Inflammatory macrophage treated with lipopolysaccharide for 1 hour (primary cell): ENCODE data around the gene RUNX2.
A peak's percentile ranks its signal among the peaks of the same experiment; 100 is the strongest.

ENCODE experiments used
- DNase-seq, 2 donors: peaks; one replicate each; pipeline ENCODE4 v3.0.0-alpha.2; 2020 to 2022

The RUNX2 gene

DNA sequence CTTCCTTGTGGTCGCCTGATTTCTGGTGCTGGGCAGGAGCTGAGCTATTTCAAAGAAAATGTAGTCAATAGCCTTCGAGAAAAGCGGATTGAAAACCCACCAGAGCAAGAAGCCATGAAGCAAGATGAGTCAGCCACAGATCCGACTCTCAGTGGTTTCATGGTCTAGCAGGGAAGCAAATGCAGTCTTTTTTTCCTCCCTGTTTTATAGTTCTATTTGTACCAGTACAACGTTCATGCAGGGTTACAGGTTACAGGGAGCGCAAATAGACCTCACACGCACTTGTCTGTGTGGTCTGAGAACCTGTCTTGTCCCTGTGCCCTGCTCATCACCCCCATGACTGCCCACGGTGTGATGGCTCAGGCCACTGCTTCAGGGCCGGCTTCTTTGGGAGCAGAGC is 359.4 kb downstream of the RUNX2 start:
- no peak for DNase-seq

DNA sequence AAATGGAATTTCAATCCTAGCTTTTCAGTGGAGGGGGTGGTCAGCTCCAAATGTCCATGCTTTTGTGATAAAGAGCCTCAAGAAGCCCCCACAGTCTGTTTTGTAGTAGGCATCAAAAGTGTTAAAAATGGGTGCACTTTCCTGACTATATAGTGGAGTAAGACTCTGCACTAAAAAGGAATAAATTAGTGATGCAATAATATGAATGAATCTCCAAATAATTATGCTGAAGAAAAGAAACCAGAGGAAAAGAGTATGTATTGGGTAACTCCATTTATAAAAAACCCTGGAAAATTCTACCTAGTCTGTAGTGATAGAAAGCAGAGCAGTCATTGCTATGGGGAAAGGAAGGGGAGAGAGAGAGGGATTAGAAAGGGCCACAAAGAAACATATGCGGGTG is 360.1 kb downstream of the RUNX2 start:
- DNase-seq, result no peak

DNA sequence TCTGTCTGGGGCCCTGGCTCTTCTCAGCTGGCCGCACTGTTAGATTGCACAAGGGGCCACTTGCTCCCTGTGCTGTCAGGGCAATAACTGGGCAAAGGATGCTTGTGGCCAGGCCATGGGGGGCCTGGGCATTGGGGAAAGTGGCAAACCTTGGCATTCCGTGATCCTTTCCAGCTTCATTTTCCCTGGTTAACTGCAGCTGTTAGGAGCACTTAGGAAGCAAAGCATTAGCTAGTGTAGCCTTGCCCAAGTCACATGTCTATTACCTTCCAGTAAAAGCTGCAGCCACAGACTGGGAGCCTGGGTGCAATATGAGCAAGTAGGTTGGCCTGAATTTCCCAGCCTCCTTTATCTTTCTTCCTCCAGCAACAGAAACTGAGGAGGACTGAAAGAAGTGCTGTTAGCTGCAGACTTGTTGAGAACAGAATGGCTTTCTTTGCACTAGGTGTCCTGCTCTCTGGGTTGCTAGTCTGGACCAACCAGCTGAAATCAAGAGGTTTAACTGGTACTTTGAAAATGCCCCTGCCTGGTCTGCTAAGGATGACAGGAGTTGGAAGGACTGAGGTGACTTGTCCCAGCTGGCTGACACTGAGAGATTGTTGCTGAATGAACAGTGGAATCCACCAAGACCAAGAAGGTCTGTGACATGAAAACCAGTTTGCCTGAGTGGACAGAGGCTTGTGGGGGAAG is 361.9 kb downstream of the RUNX2 start:
- no peak for DNase-seq

DNA sequence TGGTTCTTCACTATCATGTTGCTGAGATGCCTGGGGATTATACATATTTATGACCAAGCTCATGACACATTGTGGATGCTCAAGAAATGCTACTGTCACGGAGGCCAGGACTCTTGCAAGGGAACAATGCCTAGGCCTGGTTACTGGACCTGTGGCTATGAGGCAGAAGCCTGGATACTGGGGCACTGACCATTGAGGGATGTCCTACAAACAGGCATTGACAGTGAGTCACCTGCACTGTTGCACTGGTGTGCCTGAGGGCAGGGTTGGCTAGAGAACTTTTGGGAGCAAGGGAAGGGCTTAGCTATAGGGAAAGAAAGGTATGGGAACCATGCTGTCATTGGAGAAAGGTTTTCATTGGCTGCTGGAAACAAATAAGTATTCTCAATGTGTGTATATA is 362.7 kb downstream of the RUNX2 start:
- DNase-seq, result no peak

DNA sequence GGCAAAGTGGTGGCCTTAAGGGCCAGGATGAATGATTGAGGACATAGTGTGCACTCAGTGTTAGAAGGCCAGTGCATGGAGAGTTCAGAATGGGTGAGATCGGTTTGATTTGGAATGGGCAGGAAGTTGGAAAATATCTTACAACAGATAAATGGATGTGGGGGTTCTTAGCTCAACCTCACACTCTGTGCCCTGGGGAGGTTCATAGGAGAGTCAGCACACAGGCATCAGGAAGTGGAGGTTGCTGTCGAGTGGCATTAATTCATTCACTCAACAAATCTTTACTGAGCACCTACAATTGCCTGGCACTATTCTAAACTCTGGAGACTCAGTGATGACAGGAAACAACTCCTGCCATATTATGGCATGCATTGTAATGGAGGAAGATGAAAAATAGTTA is 363.3 kb downstream of the RUNX2 start:
- no peak for DNase-seq

DNA sequence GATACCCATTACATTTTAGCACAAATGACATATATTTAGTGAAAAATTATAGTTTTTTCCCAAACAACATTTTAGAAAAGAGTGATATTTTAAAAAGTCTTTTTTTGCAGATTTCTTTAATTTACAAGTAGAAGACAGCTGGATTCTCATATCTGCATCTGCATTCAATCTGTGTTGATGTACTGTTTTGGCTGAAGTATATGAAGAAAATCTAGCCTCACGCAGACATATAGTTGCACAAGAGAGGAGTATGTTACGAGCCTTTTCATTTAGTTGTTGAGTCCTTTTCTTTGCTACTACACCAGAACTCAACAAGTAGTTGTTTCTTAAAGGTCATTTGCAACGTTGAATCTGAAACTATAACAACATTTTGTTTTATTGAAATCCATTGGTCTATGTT is 363.9 kb downstream of the RUNX2 start:
- DNase-seq, result no peak

DNA sequence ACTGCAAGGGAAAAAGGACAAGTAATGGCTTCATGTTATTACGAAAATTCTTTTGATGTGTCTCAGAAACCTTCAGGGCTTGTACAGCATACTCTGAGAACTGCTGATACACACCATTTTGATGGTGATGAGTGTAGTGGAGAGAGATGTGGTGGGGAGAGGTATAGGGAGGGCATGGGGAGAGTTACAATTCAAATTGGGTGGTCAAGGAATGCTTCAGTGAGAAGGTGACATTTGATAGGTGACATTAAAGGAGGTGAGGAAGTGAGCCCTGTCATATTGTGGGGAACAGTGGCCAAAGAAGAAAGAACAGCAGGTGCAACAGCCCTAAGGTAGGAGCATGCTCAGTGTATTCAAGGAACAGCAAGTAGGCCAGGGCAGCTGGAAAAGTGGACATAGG is 368.6 kb downstream of the RUNX2 start:
- DNase-seq, result no peak

DNA sequence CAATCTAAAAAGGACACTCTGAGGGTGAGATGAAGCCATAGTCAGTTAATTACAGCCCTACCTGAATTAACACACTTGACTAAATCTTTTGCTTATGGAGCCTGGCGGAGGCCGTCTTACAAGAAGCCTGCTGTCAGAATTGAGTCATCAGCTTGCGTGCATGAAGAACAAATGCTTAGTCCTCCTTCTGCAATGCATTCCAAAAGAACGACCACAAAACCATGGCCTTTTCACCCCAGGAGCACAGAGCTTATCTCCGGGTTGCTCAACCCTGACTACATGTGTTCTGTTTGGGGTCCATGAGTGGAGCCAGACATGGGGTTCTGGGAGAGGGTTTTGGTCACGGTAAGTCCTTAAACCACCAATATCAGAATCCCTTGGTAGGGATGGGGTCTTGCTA is 369.5 kb downstream of the RUNX2 start:
- DNase-seq, result no peak

DNA sequence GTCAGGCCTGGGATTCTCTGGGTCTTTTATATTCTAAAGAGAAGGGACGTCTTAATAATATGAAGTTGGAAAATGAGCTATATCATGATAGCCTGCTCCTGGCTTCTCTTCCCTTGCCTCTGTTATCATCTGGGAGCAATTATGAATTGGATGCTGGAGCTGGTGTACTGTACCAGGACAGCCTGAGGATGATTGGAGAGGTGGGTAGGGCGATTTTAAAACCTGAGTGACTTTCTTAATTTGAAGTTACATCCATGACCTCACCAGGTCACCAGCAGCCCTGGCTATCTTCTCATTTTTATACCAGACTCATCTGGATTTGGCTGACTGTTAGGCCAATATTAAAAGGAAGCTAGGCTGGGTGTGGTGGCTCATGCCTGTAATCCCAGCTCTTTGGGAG is 369.9 kb downstream of the RUNX2 start:
- no peak for DNase-seq

DNA sequence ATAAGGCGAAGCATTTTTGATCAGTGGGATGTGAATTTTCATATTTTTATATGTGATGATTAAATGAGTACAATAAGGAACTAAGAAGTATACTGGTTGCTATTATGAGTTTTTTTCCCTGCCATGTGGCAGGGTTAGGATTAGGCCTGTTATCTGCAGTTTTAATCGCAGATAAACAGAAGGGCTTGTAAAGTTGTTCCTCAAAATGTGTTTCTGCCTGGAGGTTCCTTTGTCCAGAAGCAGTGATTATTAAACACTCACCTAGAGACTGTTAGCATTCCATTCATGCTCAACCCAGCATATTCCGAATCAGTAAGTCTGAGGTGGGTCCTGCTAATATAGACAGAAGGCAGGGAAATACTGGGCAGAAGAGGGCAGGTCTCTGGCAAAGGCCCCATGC is 371.5 kb downstream of the RUNX2 start:
- no peak for DNase-seq

DNA sequence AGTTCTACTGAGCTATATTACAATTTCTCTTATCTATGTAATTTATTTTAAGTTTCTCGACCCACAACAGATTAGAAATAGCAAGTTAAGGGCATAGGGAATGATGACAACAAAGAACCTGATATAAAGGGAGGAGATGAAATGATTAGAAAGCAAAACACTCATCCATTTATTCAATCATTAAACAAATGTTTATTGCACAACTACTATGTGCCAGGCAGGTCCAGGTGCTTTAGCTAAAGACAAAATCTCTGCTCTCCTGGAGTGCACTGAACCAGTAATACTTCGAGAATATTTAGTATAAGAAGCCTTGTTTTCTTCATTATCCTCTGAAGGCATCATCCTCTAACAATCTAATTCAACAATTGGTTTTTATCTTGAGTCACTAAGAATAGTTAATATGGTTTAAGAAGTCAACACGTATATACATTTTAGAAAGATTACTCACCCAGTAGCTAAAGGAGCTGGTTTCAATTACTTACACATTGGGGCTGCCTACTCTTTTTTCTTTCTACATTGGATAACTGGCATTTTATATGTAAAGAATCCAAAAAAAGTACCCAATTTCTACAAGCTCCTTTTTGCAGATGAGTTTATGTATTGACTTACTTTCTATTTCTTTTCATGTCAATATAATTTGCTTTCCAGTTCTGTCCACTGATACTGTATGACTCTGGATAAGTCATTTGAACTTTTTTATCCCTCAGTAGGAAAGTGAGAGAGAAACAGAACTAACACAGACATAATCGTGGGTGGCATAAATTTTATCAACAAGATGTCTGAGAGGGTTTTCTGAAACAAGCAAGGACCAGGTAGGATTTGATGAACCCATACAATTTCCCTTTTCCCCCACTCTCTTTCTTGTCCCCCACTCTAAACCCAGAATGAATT is 375.0 kb downstream of the RUNX2 start:
- no peak for DNase-seq

DNA sequence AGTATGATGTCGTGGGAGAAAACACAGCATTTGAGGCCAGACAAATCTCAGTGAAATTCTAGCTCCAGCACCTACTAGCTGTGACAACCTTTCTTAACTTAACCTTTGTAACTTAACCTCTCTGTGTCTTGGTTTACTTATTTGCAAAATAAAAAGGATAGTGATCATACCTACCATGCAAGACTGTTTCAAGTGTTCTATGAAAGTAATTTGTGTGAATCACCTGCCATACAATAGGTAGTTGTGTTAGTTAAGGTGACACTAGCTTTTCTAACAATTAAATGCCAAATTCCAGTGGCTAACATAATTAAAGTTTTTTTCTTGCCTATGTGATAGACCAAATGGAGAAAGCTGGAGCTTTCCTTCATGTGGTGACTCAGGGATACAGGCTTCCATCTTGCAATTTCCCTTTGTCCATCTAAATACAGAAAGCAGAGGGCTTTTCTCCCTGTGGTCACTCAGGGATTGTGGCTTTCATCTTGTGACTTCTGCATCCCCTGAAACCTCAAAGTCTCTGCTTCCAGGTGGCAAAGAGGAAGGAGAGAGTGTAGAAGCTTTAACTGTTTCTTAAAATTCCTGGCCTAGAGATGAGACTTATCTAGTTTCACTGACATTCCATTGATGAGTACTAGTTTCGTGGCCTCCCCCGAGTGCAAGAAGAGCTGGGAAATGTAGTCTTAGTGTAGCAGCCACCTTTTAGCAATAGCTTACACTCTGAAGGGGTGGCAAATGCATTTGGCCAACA is 376.1 kb downstream of the RUNX2 start:
- no peak for DNase-seq

DNA sequence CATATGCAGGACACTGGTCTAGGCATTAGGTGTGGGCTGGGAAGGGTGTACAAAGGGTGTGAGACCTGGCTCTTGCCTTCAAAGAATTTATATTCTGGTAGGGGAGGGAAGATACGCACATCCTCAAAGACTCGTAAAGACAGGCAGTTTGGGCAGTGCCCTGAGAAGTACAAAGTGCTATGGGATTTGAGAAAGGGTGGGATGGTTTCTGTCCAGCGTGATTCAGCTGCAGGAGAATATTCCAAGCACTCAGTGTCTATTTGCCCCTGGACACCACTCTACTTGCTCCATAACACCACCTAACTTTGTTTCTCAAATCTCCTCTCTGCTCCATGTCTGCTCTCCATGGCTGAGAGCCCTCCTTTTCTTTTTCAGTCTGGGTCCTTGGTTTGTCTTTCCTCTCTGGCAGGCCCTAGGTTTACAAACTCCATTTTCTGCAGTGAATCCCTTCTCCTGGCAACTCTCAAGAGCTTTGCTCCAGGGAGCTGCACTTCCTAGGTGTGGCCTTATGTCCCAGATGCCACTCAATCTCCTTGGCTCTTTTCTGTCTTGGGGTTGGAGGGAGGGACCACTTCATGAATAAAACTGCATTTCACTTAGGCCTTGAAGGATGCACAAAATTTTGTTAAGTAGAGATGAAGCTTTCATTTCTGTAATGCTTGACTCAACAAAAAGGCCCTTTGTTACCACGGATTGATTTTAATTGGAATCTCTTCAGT is 377.2 kb downstream of the RUNX2 start:
- no peak for DNase-seq

DNA sequence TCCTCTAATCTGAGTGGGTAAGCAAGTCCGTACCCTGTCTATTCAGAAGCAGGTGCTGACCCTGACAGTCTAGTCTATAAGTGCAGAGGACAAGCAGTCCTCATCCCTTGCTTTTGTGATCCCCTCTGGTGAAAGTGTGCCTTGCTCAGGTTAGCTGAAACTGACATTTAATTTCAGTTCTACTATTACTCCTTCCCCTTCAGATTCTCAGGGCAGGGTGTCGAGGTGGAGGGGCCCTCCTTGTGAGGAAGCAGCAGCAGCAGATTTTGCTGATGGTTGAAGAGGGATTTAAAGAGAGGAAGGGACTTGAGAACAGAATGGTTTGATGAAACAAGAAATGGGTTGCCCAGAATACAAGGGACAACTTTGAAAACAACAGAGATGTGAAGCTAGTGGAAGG is 378.2 kb downstream of the RUNX2 start:
- no peak for DNase-seq

DNA sequence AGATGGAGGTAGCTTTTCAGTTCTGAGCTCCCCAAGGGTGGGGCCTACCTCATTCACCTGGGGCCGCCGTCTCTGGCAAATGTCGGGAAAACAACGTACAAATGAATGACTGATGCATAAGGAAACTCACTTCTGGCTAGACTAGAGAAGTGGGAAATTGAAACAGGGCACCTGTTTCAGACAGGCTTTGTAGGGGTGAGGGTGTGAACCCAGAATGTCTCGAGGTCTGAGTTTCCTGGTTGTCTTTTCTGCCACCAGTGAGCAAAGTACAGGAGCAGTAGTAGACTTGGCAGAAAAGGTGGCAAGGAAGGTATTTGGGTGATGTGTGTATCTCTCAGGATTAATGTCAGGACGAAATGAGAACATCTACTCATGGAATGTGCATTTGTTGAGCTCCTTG is 379.0 kb downstream of the RUNX2 start:
- DNase-seq, result no peak

DNA sequence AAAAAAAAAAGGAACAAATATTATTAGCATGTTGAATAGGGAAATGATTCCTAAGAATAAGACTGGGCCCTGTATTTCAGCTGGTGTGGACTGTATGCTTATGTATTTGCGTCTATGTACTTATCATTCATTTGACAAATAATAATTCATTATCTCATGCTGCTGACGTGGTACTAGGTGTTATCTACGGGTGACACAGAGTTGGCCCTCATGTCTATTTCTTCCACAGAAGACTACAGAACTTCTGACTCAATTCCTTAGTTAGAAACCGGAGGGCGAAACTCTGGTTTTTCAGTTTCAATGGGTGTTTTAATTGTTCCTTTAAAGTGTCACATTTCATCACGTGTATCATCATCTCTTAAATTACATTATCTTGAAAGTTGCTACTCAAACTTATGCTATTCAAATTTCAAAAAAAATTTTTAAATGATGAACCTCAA is 381.7 kb downstream of the RUNX2 start:
- DNase-seq, result peak; percentile 69 to 74

DNA sequence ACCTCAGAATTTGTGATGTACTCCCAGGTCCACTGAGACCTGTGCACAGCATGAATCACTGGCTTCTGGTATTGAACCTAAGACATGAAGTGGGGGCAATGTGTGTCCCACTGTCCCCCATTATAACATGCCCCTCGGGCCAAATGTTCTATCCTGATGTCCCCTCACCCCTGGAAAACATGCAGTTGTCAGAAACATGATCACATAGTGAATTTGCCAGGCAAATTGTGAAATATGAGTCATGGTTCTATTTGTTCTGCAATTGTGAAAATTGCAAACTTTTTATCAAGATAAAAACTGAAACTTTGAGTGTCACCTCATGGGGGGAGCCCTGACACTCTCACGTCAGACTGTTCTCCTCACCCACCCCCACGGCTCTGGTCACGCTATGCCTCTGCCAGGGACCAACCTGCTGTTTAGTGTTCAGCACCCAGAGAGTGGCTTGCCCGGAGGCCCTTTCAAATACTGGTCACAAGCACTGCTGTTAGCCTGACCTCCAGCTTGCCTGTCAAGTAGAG is 382.2 kb downstream of the RUNX2 start:
- DNase-seq, result peak; percentile 97

DNA sequence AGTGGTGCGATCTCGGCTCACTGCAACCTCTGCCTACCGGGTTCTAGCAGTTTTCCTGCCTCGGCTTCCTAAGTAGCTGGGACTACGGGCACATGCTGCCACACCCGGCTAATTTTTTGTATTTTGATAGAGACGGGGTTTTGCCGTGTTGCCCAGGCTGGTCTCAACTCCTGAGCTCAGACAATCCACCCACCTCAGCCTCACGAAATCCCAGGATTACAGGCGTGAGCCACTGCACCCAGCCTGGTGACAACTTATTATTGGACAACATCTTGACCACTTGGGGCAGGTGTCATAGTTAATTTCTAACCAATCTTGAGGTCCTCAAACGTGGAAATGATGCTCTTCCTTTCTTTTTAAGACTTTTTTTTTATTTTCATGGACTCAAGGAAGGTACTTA is 383.9 kb downstream of the RUNX2 start:
- DNase-seq, result peak; percentile 49 to 64

DNA sequence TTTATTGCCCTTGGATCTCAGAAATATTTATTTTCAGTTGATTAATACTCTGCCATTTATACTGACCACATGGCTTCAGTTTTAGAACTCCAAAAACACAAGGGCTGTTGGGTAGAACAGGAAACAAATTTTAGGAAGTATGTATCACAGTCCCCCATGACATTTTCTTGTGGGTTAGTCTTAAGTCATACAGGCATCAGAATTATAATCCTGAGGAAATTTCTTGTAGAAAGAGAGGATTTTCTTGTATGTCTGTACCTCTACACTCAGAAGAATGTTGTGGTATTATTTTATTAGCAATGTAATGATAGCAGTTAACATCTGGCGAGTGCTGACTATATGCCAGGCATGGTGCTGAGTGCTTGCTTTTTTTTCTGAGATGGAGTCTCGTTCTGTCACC is 384.7 kb downstream of the RUNX2 start:
- DNase-seq, result peak; percentile 76 to 84
